Glutamatergic neuron (in vitro differentiated cells): ENCODE results near the gene PPM1K. TPM values are rescaled to one million over a fixed set of nuclear protein-coding genes. Genes with fewer than 3 reads are reported as not detected.
"Not testable (repeated sequence)": the region's sequence is repeated elsewhere in the genome, so short reads cannot be mapped to it uniquely, and the experiment has no call there.

ENCODE experiments used
- DNase-seq: peaks from one replicate; pipeline ENCODE4 v3.0.0; 2022
- H3K27ac Mint-ChIP-seq: one replicate; pipeline ENCODE4 v1.8.0; 2020; ENCODE audit warnings: mild to moderate bottlenecking, mixed read lengths, inconsistent platforms; ENCODE audit not compliant: unreplicated experiment
- H3K27me3 Mint-ChIP-seq: one replicate; pipeline ENCODE4 v1.8.0; 2020; ENCODE audit warnings: mild to moderate bottlenecking, moderate library complexity, mixed read lengths, inconsistent platforms; ENCODE audit not compliant: unreplicated experiment
- H3K36me3 Mint-ChIP-seq: one replicate; pipeline ENCODE4 v1.8.0; 2020; ENCODE audit warnings: mild to moderate bottlenecking, mixed read lengths, inconsistent platforms; ENCODE audit not compliant: unreplicated experiment
- H3K4me1 Mint-ChIP-seq: one replicate; pipeline ENCODE4 v1.8.0; 2020; ENCODE audit warnings: mild to moderate bottlenecking, low read depth, mixed read lengths, inconsistent platforms; ENCODE audit not compliant: unreplicated experiment
- H3K4me3 Mint-ChIP-seq: one replicate; pipeline ENCODE4 v1.8.0; 2020; ENCODE audit warnings: mild to moderate bottlenecking, mixed read lengths, inconsistent platforms; ENCODE audit not compliant: unreplicated experiment
- H3K9me3 Mint-ChIP-seq: one replicate; pipeline ENCODE4 v1.8.0; 2020; ENCODE audit warnings: mild to moderate bottlenecking, moderate library complexity, mixed read lengths, inconsistent platforms; ENCODE audit not compliant: unreplicated experiment
- CTCF ChIP-seq: fragments of 200-600 bp; sonication (generic); IDR thresholded peaks from one replicate; pipeline ENCODE4 v1.5.0; 2021; ENCODE audit not compliant: partially characterized antibody, unreplicated experiment
- total RNA-seq: library from RNA; stranded (reverse); fragmentation: NEBNext Ultra II Directional; extraction: Animal tissue kit (Norgen Biotek cat#: 25700); gene quantifications from one replicate; pipeline ENCODE4 v1.2.1, GENCODE V29; 2021; ENCODE audit not compliant: unreplicated experiment

Gene PPM1K
- total RNA-seq, 1 donor from 2014 or later: 19.0 TPM

- no peak overlapping the region for H3K4me3 Mint-ChIP-seq
- DNase-seq: no peak
- TF ChIP-seq CTCF: no peak
- no peaks in the 10 kb centered on the region for H3K9me3 Mint-ChIP-seq
- no peak overlapping the region for H3K27ac Mint-ChIP-seq
- H3K27me3 Mint-ChIP-seq: no peaks in the 10 kb centered on the region
- H3K36me3 Mint-ChIP-seq: no peaks in the 10 kb centered on the region
- no peaks in the 10 kb centered on the region for H3K4me1 Mint-ChIP-seq
Observed at GRCh38 chr4:88320224-88320779, 35.9 kb upstream of the PPM1K start.

- Mint-ChIP-seq H3K9me3 (no peaks in the 10 kb centered on the region), H3K27ac (no peak overlapping the region), H3K36me3 (no peaks in the 10 kb centered on the region), H3K4me1 (no peaks in the 10 kb centered on the region), H3K27me3 (no peaks in the 10 kb centered on the region), H3K4me3 (no peak overlapping the region)
- DNase-seq: no peak
- no peak for TF ChIP-seq CTCF
Observed at GRCh38 chr4:88318751-88319350, 34.5 kb upstream of the PPM1K start.

- Mint-ChIP-seq H3K36me3 (no peaks in the 10 kb centered on the region), H3K27ac (no peak overlapping the region), H3K27me3 (no peaks in the 10 kb centered on the region), H3K4me3 (no peak overlapping the region), H3K4me1 (no peaks in the 10 kb centered on the region), H3K9me3 (peaks cover 2% of the 10 kb centered on the region)
- DNase-seq: no peak
- no peak for TF ChIP-seq CTCF
Observed at GRCh38 chr4:88315460-88316017, 31.2 kb upstream of the PPM1K start.

GRCh38 chr4:88313088-88313624 lies 28.8 kb upstream of the PPM1K start:
- not testable (repeated sequence) for H3K9me3 Mint-ChIP-seq, H3K4me1 Mint-ChIP-seq, DNase-seq, H3K27me3 Mint-ChIP-seq, H3K4me3 Mint-ChIP-seq, H3K27ac Mint-ChIP-seq, H3K36me3 Mint-ChIP-seq

GRCh38 chr4:88308587-88308986 lies 24.2 kb upstream of the PPM1K start:
- no peak for TF ChIP-seq CTCF
- peaks cover 2% of the 10 kb centered on the region for H3K9me3 Mint-ChIP-seq

More at GRCh38 chr4:88308587-88308986, 24.2 kb upstream of the PPM1K start:
- Mint-ChIP-seq H3K27ac (no peak overlapping the region), H3K27me3 (peaks cover 2% of the 10 kb centered on the region), H3K4me1 (no peaks in the 10 kb centered on the region), H3K36me3 (no peaks in the 10 kb centered on the region), H3K4me3 (no peak overlapping the region)
- no peak for DNase-seq
